ENCODE results near the gene TBX10. TPM values are rescaled to one million over a fixed set of nuclear protein-coding genes. Genes with fewer than 3 reads are reported as not detected.
"Not testable (repeated sequence)": the region's sequence is repeated elsewhere in the genome, so short reads cannot be mapped to it uniquely, and the experiment has no call there.

TBX10 gene
- total RNA-seq, 1 donor from 2014 or later: not detected

DNA sequence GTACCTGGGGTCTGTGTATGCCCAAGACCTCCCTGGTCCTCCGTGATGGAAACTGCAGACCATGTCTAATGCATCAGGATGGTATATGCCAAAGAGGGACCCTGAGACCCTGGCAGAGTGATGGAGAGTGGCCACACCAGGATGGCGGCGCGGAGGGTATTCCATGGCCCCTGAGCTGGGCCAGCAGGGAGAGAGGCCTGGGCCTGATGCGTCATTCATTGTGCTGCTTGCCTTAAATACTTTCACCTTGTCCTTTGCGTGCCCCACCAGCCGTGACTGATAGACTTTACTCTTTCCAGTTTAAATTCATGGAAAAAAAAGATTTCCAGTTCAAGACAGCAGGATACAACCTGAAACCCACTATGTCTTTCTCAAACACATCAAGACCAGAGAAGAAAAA is 38.5 kb downstream of the TBX10 start:
- no peak for DNase-seq (ENCODE audit: low spot score)

DNA sequence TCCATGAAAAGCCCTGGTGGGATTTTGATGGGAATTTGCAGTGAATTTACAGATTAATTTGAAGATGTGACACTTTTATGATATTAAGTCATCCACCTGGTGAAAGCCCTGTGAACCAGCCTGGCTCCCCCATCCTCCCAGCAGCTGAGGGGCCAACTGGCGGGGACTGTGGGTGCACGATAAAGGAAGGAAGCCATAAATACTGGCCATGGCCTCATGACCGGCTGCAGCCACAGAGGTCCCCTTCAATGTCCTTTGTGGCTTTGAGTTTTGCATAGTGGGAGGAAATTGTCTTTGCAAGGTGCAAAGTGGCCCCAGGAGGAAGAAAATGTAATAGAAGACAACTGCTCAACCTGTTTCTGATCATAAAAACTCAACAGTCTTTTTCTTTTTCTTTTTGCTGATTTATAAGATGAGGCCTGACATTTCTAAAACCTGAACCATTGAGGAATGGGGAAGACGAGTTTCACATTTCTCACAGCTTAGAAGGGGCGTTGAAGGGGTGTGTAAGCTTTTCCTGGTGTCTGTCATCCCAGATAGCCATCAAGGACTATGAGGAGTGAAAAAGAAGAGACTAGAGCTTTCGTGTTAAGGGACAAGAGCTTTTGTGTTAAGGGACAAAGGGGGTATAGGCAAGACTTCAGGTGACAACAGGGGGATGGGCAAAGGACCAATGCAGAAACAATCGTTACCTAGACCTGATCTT is 39.1 kb downstream of the TBX10 start:
- no peak for DNase-seq (ENCODE audit: low spot score)

DNA sequence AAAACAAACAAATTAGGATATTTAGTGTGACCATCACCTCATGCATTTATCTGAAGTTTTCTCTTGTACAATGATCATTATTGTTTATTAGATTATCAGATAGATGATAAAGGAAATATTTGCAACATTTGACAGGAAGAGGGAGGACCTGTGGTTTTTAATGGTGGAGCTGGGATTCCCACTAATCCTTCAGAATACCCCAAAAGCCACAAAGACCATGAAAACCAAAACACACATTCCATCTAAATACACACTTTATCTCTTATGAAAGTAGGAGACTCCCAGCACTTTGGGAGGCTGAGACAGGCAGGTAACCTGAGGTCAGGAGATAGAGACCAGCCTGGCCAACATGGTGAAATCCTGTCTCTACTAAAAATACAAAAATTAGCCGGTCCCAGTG is 40.4 kb downstream of the TBX10 start:
- no peak for DNase-seq (ENCODE audit: low spot score)

DNA sequence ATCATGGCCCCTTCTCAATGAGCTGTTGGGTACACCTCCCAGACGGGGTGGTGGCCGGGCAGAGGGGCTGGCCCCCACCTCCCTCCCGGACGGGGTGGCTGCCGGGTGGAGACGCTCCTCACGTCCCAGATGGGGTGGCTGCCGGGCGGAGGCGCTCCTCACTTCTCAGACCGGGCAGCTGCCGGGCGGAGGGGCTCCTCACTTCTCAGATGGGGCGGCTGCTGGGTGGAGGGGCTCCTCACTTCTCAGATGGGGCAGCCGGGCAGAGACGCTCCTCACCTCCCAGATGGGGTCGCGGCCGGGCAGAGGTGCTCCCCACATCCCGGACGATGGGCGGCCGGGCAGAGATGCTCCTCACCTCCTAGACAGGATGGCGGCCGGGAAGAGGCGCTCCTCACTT is 41.6 kb downstream of the TBX10 start:
- DNase-seq (ENCODE audit: low spot score): not testable (repeated sequence)

DNA sequence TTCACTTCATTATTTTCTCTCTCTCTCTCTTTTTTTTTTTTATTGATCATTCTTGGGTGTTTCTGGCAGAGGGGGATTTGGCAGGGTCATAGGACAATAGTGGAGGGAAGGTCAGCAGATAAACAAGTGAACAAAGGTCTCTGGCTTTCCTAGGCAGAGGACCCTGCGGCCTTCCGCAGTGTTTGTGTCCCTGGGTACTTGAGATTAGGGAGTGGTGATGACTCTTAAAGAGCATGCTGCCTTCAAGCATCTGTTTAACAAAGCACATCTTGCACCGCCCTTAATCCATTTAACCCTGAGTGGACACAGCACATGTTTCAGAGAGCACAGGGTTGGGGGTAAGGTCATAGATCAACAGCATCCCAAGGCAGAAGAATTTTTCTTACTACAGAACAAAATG is 42.1 kb downstream of the TBX10 start:
- not testable (repeated sequence) for DNase-seq (ENCODE audit: low spot score)

DNA sequence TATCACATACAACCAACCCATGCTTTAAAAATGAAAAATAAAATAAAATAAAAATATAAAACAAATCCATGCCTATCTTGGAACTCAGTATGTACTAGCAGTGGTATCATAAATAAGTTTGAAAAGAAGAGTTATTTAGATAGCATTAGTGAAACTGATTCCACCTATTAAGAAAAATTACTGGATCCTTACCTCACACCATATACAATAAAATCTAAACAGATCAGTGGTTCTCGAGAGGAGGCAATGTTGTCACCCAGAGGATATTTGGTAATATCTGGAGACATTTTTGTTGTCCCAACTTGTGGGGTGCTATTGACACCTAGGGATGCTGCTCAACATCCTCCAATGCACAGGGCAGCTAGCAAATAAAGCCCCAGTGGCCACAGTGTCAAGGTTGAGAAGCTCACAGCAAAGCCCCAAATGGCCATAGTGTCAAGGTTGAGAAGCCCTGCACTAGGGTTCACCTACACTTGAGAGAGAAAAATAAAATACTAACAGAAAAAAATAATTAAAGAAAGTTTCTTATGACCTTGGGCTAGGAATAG is 42.7 kb downstream of the TBX10 start:
- no peak for DNase-seq (ENCODE audit: low spot score)

DNA sequence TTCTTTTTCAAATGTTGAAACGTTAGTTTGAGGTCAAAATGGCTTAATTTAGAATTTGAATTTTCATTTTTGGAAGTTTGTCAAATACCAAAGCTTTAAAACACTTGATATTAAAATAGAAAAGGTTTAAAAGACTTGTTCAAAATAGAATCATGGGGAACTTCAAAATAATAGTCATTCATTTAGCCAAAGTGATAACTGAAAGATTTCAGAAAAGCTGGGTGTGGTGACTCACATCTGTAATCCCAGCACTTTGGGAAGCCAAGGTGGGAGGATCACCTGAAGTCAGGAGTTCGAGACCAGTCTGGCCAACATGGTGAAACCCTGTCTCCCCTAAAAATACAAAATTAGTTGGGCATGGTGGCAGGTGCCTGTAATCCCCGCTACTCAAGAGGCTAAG is 45.1 kb downstream of the TBX10 start:
- DNase-seq (ENCODE audit: low spot score): no peak

DNA sequence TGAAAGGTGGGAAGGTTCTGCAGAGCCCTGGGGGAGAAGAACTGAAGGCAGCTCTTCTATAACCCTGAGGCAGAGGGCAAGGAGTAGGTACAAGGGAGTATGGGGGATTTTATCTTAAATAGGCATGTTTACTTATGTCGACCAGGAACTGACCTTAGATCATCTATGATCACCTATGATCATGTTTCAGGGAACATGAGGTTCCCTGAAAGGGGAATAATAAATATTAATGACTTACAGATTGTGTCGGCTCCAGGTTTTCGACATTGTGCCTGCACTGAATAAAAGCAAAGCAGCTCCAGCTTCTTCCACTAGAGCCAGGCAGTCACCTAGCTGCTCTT is 46.0 kb downstream of the TBX10 start:
- DNase-seq (ENCODE audit: low spot score): no peak

DNA sequence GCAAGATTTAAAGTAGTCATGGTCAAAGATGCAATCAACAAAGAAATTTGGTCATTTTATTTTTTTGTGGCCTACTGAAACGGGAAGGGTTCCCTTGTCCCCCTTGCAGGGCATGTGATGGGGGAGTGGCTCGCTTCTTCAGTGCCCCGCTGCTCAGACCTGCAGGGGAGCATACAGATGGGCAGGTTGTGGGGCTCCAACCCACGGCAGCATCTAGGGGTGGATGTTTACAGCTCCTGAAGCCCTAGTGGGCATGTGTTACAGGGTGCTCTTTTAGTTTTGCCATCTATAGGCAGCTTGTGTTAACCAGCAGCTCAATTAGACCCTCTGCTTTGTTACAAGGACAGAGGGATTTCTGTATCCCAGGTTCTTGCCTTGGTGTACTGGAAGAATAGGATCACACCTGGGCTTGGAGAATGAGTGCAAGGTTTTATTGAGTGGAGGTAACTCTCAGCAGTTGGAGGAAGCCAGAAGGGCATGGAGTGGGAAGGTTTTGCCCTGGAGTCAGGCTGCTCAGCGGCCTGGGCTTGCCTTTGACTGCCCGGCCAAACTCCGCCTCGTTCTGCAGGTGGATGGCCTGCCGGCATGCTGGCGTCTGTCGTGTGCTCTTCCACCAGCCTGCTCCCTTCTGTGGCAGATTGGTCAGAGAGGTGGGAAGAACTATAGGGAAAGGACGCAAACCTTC is 46.5 kb downstream of the TBX10 start:
- no peak for DNase-seq (ENCODE audit: low spot score)

DNA sequence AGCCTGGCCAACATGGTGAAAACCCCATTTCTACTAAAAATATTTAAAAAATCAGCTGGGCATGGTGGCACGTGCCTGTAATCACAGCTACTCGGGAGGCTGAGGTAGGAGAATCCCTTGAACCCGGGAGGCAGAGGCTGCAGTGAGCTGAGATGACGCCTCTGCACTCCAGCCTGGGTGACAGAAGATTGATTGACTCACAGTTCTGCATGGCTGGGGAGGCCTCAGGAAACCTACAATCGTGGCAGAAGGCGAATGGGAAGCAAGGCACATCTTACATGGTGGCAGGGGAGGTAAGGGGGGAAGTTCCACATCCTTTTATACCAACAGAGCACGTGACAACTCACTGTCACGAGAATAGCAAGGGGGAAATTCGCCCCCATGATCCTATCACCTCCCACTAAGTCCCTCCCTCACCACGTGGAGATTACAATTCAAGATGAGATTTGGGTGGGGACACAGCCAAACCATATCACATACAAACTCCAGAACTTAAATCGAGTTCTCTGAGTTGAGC is 50.6 kb downstream of the TBX10 start:
- not testable (repeated sequence) for DNase-seq (ENCODE audit: low spot score)

DNA sequence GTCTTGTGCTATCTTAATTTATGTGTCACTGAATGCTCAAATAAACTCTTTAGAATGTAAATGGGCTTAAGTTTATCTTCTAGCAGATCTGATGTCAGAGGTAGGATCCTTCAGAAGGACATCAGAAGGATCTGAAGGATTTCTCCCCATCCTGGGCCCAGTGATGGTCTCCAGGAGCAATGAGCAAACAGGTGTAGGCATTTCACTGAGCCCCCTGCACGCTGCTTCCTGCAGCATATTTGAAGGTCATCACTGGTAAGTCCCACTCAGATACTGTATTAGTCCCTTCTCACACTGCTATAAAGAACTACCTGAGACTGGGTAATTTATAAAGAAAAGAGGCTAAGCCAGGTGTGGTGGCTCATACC is 51.4 kb downstream of the TBX10 start:
- no peak for DNase-seq (ENCODE audit: low spot score)

DNA sequence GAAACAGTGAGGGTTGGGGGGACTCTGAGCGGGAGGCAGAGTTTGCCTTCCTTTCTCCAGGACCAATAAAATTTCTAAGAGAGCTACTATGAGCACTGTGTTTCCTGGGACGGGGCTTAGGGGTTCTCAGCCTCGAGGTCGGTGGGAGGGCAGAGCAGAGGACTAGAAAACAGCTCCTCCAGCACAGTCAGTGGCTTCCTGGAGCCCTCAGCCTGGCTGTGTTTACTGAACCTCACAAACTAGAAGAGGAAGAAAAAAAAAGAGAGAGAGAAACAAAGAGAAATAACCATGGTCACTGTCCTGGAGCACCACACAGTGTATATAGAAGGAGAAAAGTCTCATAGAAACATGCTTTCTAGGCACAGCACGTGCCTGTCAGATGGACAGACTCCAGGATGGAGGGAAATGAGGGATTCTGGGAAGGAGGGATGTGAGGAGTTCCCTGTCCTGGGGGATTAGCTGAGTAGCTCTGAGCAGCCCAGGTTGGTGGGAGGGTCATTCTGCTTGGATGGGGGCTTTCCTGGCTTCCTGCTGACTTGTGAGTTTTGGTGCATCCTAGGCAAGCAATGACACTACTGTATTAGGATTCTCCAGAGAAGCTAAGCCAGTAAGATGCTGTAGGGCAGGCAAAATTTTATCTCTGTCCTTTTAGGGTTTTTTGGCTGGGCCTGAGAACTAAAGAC is 52.9 kb downstream of the TBX10 start:
- DNase-seq (ENCODE audit: low spot score): no peak

DNA sequence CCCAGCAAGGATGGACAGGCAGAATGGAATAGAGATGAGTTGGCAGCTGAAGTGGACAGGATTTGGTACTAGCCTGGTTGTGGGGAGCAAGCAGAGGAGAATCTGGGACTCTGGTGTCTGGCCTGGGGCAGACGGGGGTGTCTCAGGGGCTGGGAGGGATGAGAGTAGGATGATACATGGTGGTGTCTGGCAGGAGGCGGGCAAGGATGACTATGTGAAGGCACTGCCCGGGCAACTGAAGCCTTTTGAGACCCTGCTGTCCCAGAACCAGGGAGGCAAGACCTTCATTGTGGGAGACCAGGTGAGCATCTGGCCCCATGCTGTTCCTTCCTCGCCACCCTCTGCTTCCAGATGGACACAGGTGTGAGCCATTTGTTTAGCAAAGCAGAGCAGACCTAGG is 53.7 kb downstream of the TBX10 start:
- no peak for DNase-seq (ENCODE audit: low spot score)

DNA sequence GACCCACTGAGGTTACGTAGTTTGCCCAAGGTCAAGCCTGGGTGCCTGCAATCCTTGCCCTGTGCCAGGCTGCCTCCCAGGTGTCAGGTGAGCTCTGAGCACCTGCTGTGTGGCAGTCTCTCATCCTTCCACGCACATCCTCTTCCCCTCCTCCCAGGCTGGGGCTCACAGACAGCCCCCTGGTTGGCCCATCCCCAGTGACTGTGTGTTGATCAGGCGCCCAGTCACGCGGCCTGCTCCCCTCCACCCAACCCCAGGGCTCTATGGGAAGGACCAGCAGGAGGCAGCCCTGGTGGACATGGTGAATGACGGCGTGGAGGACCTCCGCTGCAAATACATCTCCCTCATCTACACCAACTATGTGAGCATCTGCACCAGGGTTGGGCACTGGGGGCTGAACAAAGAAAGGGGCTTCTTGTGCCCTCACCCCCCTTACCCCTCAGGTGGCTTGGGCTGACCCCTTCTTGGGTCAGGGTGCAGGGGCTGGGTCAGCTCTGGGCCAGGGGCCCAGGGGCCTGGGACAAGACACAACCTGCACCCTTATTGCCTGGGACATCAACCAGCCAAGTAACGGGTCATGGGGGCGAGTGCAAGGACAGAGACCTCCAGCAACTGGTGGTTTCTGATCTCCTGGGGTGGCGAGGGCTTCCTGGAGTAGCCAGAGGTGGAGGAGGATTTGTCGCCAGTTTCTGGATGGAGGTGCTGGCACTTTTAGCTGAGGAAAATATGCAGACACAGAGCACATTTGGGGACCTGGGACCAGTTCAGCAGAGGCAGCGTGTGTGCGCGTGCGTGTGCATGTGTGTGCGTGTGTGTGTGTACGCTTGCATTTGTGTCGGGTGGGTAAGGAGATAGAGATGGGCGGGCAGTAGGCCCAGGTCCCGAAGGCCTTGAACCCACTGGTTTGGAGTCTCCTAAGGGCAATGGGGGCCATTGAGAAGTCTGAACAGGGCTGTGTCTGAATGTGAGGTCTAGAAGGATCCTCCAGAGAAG is 54.4 kb downstream of the TBX10 start:
- no peak for DNase-seq (ENCODE audit: low spot score)

DNA sequence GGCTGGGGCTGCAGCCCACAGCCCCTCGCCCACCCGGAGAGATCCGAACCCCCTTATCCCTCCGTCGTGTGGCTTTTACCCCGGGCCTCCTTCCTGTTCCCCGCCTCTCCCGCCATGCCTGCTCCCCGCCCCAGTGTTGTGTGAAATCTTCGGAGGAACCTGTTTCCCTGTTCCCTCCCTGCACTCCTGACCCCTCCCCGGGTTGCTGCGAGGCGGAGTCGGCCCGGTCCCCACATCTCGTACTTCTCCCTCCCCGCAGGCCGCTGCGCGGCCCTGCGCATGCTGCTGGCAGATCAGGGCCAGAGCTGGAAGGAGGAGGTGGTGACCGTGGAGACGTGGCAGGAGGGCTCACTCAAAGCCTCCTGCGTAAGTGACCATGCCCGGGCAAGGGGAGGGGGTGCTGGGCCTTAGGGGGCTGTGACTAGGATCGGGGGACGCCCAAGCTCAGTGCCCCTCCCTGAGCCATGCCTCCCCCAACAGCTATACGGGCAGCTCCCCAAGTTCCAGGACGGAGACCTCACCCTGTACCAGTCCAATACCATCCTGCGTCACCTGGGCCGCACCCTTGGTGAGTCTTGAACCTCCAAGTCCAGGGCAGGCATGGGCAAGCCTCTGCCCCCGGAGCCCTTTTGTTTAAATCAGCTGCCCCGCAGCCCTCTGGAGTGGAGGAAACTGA is 55.2 kb downstream of the TBX10 start:
- peak; percentile 90 for DNase-seq (ENCODE audit: low spot score)

DNA sequence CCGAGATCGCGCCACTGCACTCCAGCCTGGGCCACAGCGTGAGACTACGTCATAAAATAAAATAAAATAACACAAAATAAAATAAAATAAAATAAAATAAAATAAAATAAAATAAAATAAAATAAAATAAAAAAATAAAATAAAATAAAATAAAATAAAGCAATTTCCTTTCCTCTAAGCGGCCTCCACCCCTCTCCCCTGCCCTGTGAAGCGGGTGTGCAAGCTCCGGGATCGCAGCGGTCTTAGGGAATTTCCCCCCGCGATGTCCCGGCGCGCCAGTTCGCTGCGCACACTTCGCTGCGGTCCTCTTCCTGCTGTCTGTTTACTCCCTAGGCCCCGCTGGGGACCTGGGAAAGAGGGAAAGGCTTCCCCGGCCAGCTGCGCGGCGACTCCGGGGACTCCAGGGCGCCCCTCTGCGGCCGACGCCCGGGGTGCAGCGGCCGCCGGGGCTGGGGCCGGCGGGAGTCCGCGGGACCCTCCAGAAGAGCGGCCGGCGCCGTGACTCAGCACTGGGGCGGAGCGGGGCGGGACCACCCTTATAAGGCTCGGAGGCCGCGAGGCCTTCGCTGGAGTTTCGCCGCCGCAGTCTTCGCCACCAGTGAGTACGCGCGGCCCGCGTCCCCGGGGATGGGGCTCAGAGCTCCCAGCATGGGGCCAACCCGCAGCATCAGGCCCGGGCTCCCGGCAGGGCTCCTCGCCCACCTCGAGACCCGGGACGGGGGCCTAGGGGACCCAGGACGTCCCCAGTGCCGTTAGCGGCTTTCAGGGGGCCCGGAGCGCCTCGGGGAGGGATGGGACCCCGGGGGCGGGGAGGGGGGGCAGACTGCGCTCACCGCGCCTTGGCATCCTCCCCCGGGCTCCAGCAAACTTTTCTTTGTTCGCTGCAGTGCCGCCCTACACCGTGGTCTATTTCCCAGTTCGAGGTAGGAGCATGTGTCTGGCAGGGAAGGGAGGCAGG is 56.0 kb downstream of the TBX10 start, which contains the start of gene GSTP1:
GSTP1 (plus strand) TSS at position 566 of the 958 bp plus-strand sequence; CDS start at position 598, 32 bp downstream.
- DNase-seq (ENCODE audit: low spot score): peak; percentile 93

DNA sequence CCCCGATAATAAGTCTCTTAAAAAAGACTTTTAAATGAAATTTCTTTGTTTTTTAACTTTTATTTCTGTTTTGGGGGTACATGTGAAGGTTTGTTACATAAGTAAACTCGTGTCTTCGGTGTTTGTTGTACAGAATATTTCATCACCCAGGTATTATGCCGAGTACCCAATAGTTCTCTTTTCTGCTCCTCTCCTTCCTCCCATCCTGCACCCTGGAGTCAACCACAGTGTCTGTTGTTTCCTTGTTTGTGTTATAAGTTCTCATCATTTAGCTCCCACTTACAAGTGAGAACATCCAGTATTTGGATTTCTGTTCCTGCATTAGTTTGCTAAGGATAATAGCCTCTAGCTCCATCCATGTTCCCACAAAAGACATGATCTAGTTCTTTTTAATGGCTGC is 57.6 kb downstream of the TBX10 start:
- DNase-seq (ENCODE audit: low spot score): no peak

DNA sequence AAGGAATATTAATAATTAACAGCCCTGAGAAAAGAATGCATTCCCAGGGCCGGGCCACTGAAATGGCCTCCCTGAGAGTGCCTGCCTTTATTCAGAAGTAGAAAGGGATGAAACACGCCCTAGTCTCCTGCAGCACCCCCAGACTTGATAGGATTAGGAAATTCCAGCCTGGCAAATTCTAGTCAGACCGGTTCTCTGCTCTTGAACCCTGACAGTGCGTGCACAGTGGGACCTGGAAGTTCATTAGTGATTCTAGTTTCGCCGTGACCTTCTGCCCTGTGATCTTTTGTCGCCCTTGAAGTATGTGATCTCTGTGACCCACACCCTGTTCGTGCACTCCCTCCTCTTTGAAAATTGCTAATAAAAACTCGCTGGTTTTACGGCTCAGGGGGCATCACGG is 58.1 kb downstream of the TBX10 start:
- DNase-seq (ENCODE audit: low spot score): no peak
